BLaER1 treated with 17β-estradiol and CSF1 and Interleukin-3, amounts not matched to agents 10 nM and 100 nM (cell line): ENCODE results near the gene H1-8.
A peak's percentile ranks its signal among the peaks of the same experiment; 100 is the strongest.
"Not testable (repeated sequence)": the region's sequence is repeated elsewhere in the genome, so short reads cannot be mapped to it uniquely, and the experiment has no call there.

Experiments used
- H3K27ac ChIP-seq, 11 experiments: shearing (Covaris generic); formaldehyde crosslinking; 2 replicates each; pipeline ENCODE4 v1.8.1; 2022
- H3K27me3 ChIP-seq, 11 experiments: shearing (Covaris generic); formaldehyde crosslinking; 2 replicates each; pipeline ENCODE4 v1.8.1; 2022
- H3K36me3 ChIP-seq, 11 experiments: shearing (Covaris generic); formaldehyde crosslinking; 2 replicates each; pipeline ENCODE4 v1.8.1; 2022
- H3K4me1 ChIP-seq, 10 experiments: shearing (Covaris generic); formaldehyde crosslinking; 2 replicates each; pipeline ENCODE4 v1.8.1; 2022
- H3K4me2 ChIP-seq, 11 experiments: shearing (Covaris generic); formaldehyde crosslinking; 2 replicates each; pipeline ENCODE4 v1.8.1; 2022
- H3K4me3 ChIP-seq, 10 experiments: shearing (Covaris generic); formaldehyde crosslinking; 2 replicates each; pipeline ENCODE4 v1.8.1; 2022
- H3K9ac ChIP-seq, 11 experiments: shearing (Covaris generic); formaldehyde crosslinking; 2 replicates each; pipeline ENCODE4 v1.8.1; 2022
- H3K9me3 ChIP-seq, 11 experiments: shearing (Covaris generic); formaldehyde crosslinking; replicated peaks in 1 of 11; 2 replicates each; pipeline ENCODE4 v1.8.1; 2022
- H4K20me1 ChIP-seq, 11 experiments: shearing (Covaris generic); formaldehyde crosslinking; 2 replicates each; pipeline ENCODE4 v1.8.1; 2022
- Cebpa-rat ChIP-seq, 11 experiments: shearing (Covaris generic); IDR thresholded peaks; 2 replicates each; pipeline ENCODE4 v1.8.1; 2022

Gene H1-8

DNA sequence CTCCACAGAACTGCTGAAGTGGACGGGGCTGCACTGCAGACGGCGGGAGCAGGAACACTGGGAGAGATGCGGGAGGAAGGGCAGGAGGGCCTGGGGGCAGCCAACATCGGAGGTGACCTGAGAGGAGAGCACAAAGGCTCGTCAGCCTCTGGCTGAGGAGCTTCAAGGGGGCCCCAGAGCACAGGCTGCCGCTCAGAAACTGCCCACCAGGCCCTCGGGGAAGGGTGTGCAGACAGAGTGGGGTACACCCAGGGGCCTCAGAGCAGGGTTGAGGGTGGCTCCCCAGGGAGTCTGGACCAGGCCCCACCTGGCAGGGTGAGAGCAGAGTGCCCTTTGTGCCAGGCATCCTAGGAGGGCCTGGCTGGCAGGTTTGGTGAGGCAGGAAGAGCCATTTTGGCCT lies 29.3 kb upstream of the H1-8 start:
- no peaks in the 10 kb centered on the region; a peak in 1 of 22 replicates for H4K20me1 ChIP-seq
- peak overlapping the region in 2 of 11 experiments; percentile 10 to 45; a peak in 2 of 22 replicates for H3K4me2 ChIP-seq
- no peak overlapping the region; a peak in 1 of 22 replicates for H3K9ac ChIP-seq
- no peak overlapping the region; a peak in 2 of 22 replicates for H3K27ac ChIP-seq
- peaks cover 0 to 43% (median 26%) of the 10 kb centered on the region in 10 experiments; a peak in 17 of 20 replicates for H3K4me1 ChIP-seq
- TF ChIP-seq Cebpa-rat (IDR thresholded peaks at IDR 0.05), result no peak
- no peak overlapping the region for H3K4me3 ChIP-seq
- H3K36me3 ChIP-seq, result peaks cover 6 to 46% (median 11%) of the 10 kb centered on the region in 11 experiments; a peak in 16 of 22 replicates
- no peaks in the 10 kb centered on the region for H3K9me3 ChIP-seq
- no peaks in the 10 kb centered on the region for H3K27me3 ChIP-seq

DNA sequence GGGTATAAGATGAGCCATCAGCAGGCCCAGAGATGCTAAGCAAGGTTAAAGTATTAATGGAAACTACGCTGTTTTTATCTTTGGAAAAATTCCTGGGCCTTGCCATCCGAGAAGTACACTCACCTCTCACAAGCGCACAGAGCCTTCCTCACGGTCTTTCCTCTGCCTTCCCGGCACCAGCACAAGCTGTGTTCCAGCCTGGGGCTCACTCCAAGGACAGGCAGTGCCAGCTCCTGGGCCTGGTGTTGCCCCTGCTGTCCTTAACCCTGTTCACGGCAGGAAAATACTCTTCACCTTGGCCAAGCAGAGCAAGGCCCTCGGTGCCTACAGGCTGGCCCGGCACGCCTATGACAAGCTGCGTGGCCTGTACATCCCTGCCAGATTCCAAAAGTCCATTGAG lies 28.9 kb upstream of the H1-8 start:
- H3K4me1 ChIP-seq, result peaks cover 0 to 45% (median 27%) of the 10 kb centered on the region in 10 experiments; a peak in 17 of 20 replicates
- H3K4me3 ChIP-seq, result no peak overlapping the region
- TF ChIP-seq Cebpa-rat (IDR thresholded peaks at IDR 0.05), result no peak
- peak overlapping the region in 6 of 11 experiments; percentile 12 to 56 (median 42); a peak in 11 of 22 replicates for H3K4me2 ChIP-seq
- H3K9me3 ChIP-seq, result no peaks in the 10 kb centered on the region
- no peaks in the 10 kb centered on the region for H3K27me3 ChIP-seq
- peaks cover 6 to 46% (median 13%) of the 10 kb centered on the region in 11 experiments; a peak in 16 of 22 replicates for H3K36me3 ChIP-seq
- H4K20me1 ChIP-seq, result no peaks in the 10 kb centered on the region; a peak in 1 of 22 replicates
- peak overlapping the region in 3 of 11 experiments; percentile 1 to 44 (median 27); a peak in 2 of 22 replicates for H3K9ac ChIP-seq
- H3K27ac ChIP-seq, result peak overlapping the region in 2 of 11 experiments; percentile 9 to 25; a peak in 4 of 22 replicates

DNA sequence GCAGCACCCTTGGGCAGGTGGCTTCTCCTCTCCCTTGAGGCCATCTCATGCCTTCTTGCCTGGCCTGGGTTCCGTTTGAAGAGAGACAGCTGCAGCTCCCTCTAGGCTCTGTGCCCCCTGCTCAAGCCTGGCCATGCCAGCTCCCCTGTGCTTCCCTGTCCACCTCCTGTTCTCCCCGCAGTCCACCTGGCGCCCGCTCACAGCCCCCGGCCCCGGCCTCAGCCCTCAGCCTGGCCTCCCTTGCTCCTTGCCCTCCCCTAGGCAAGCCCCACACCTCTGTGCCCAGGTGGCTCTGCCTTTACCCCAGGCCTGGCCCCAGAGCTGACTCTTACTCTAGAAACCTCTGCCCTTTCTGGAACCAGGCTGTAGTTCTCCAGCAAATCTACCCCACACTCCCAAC lies 28.4 kb upstream of the H1-8 start:
- H3K27me3 ChIP-seq, result no peaks in the 10 kb centered on the region
- no peaks in the 10 kb centered on the region; a peak in 1 of 22 replicates for H4K20me1 ChIP-seq
- no peaks in the 10 kb centered on the region for H3K9me3 ChIP-seq
- H3K36me3 ChIP-seq, result peaks cover 6 to 45% (median 14%) of the 10 kb centered on the region in 11 experiments; a peak in 16 of 22 replicates
- peak overlapping the region in 6 of 11 experiments; percentile 12 to 56 (median 42); a peak in 12 of 22 replicates for H3K4me2 ChIP-seq
- H3K4me1 ChIP-seq, result peaks cover 0 to 50% (median 28%) of the 10 kb centered on the region in 10 experiments; a peak in 17 of 20 replicates
- peak overlapping the region in 2 of 11 experiments; percentile 9 to 25; a peak in 5 of 22 replicates for H3K27ac ChIP-seq
- TF ChIP-seq Cebpa-rat (IDR thresholded peaks at IDR 0.05), result no peak
- H3K4me3 ChIP-seq, result no peak overlapping the region
- peak overlapping the region in 3 of 11 experiments; percentile 1 to 44 (median 27); a peak in 3 of 22 replicates for H3K9ac ChIP-seq

DNA sequence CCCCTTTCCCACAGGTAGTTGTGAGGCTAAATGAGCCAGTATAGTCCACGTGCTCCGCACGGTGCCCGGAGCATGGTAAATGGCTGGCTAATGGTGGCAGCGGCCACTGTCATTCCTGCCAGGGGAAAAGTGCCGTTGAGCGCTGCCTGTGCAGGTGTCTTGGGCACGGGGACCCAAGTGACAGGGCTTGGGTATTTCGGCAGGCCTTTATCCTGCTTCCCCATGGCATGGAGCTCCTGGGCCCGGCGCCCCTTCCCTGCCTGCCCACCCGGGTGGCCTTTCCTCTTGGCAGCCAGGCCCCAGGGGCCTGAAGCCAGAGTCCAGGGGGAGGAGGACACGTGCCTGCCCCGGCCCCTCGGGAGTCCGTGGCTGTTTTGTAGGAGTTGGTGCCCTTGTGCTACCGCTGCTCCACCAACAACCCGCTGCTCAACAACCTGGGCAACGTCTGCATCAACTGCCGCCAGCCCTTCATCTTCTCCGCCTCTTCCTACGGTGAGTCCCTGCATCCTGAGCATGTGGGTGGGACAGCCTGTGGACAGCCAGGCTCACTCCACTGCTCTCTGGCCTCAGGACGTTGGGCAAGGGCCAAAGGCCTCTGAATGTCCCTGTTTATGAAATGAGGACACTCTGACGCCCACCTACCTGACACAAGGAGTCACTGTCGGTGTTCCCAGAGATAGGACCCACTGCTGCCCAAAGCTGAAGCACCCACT lies 27.7 kb upstream of the H1-8 start:
- H4K20me1 ChIP-seq, H3K27ac ChIP-seq, H3K27me3 ChIP-seq, H3K9me3 ChIP-seq, H3K4me3 ChIP-seq: not testable (repeated sequence)
- Histone ChIP-seq H3K4me2 (peak overlapping the region in 6 of 11 experiments; percentile 12 to 56 (median 42); a peak in 9 of 22 replicates), H3K4me1 (peaks cover 0 to 48% (median 24%) of the 10 kb centered on the region in 10 experiments; a peak in 17 of 20 replicates), H3K9ac (peak overlapping the region in 1 of 11 experiments; percentile 44; a peak in 1 of 22 replicates), H3K36me3 (peaks cover 6 to 40% (median 14%) of the 10 kb centered on the region in 11 experiments; a peak in 16 of 22 replicates)

DNA sequence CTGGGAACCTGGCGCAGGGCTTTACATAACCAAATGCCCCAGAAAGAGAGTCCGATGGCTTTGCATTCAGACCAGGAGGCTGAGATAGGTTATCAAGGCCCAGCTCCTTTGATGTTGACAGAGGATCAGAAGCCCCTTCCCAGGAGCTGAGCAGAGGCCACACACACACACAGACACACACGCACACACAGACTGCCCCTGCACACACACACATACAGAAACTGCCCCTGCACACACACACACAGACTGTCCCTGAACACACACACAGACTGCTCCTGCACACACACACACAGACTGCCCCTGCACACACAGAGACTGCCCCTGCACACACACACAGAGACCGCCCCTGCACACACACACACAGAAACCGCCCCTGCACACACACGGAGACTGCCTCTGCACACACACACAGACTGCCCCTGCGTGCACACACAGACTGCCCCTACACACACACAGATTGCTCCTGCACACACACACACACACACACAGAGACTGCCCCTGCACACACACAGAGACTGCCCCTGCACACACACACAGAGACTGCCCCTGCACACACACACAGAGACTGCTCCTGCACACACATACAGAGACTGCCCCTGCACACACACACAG lies 27.0 kb upstream of the H1-8 start:
- H3K4me3 ChIP-seq, H4K20me1 ChIP-seq, H3K9me3 ChIP-seq, H3K27ac ChIP-seq, H3K27me3 ChIP-seq, H3K9ac ChIP-seq, H3K4me2 ChIP-seq: not testable (repeated sequence)
- Histone ChIP-seq H3K36me3 (peaks cover 6 to 40% (median 14%) of the 10 kb centered on the region in 11 experiments; a peak in 16 of 22 replicates), H3K4me1 (peaks cover 0 to 41% (median 17%) of the 10 kb centered on the region in 10 experiments; a peak in 16 of 20 replicates)

DNA sequence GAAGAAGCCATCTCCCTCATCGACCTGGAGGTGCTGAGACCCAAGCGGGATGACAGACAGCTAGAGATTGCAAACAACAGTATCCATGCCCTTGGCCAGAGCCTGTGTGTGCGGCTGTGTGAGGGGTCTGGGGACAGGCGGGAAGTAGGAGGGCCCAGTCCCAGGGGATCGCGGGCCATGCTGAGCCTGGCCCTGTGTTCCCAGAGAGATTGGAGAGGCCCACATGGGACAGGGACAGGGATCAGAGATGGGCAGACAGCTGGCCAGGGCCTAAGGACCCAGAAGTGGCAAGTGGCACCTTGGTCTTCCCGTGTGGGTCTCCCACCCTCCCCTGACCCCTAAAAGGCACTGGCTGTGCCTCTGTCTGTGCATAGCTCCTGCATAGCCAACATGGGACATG lies 25.5 kb upstream of the H1-8 start:
- H3K27ac ChIP-seq, result no peak overlapping the region
- TF ChIP-seq Cebpa-rat (IDR thresholded peaks at IDR 0.05), result no peak
- H3K27me3 ChIP-seq, result no peaks in the 10 kb centered on the region
- no peak overlapping the region for H3K4me2 ChIP-seq
- no peaks in the 10 kb centered on the region for H3K9me3 ChIP-seq
- H3K36me3 ChIP-seq, result peaks cover 1 to 28% (median 10%) of the 10 kb centered on the region in 11 experiments; a peak in 13 of 22 replicates
- no peak overlapping the region for H3K4me3 ChIP-seq
- H4K20me1 ChIP-seq, result no peaks in the 10 kb centered on the region; a peak in 1 of 22 replicates
- no peak overlapping the region for H3K9ac ChIP-seq
- H3K4me1 ChIP-seq, result peaks cover 0 to 38% (median 15%) of the 10 kb centered on the region in 10 experiments; a peak in 16 of 20 replicates

DNA sequence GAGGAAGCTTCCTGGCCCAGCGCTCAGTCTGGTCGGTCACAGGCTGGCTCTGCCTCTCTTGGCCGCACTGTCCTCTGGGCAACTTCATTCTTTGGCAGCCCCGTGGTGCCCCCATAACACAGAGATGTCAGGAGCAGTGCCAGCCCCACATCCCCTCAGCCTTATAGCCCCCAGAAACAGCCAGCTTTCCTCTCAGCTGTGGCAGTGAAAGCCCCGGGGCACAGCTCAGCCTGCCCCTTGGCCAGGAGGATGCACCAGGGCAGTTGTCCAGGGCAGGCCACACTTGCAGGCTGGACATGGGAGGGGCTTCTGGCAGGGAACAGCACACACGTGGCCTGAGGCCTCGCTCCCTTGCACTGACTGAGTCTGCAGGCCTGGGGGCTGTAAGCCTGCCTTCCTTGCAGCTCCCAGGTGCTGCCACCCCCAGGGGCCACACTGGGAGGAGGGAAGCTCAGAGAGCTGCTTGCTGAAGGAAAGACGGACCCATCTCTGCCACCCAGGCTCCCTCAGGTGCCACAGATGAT lies 24.9 kb upstream of the H1-8 start:
- no peak overlapping the region for H3K4me3 ChIP-seq
- H3K27ac ChIP-seq, result no peak overlapping the region
- no peaks in the 10 kb centered on the region for H3K27me3 ChIP-seq
- no peak overlapping the region for H3K4me2 ChIP-seq
- H4K20me1 ChIP-seq, result no peaks in the 10 kb centered on the region; a peak in 1 of 22 replicates
- H3K4me1 ChIP-seq, result peaks cover 3 to 41% (median 18%) of the 10 kb centered on the region in 10 experiments
- TF ChIP-seq Cebpa-rat (IDR thresholded peaks at IDR 0.05), result no peak
- no peaks in the 10 kb centered on the region for H3K9me3 ChIP-seq
- H3K36me3 ChIP-seq, result peaks cover 0 to 25% (median 5%) of the 10 kb centered on the region in 11 experiments; a peak in 6 of 22 replicates
- H3K9ac ChIP-seq, result no peak overlapping the region

DNA sequence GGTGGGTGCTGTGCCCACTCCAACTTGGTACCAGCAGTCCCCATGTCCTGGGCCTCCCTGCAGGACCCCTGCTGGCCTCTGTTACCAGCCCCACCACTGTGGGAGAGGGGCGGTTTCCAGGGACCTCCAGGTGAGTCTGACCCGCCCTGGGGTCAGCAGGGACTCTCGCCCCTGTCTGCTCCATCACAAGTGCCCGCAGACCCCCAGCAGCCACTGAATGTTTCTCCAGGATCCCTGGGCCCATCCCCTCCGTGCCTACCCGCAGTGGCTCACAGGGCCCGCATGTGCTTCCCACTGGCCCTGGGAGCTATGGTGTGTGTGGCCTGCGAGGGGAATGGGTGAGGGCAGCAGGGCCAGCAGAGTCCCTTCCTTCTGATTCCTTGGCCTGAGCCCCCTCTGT lies 24.4 kb upstream of the H1-8 start:
- no peaks in the 10 kb centered on the region; a peak in 1 of 22 replicates for H4K20me1 ChIP-seq
- H3K27me3 ChIP-seq, result no peaks in the 10 kb centered on the region
- no peak for TF ChIP-seq Cebpa-rat (IDR thresholded peaks at IDR 0.05)
- no peak overlapping the region for H3K27ac ChIP-seq
- no peaks in the 10 kb centered on the region for H3K9me3 ChIP-seq
- peaks cover 8 to 43% (median 23%) of the 10 kb centered on the region in 10 experiments for H3K4me1 ChIP-seq
- H3K9ac ChIP-seq, result no peak overlapping the region
- H3K4me2 ChIP-seq, result no peak overlapping the region
- H3K36me3 ChIP-seq, result peaks cover 0 to 21% (median 4%) of the 10 kb centered on the region in 11 experiments; a peak in 6 of 22 replicates
- no peak overlapping the region for H3K4me3 ChIP-seq

DNA sequence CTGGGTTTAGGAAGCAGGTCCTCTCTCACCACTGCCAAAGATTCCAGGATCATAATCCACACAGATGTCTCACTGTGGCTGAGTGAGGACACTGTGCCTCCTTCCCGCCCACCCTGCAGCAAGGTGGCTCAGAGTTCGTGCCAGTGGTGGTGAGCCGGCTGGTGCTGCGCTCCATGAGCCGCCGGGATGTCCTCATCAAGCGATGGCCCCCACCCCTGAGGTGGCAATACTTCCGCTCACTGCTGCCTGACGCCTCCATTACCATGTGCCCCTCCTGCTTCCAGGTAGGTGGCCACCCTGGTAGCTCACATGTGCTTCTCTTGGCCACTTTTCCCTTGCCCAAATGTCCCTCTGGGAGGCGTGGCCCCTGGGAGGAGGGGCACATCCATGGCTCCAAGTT lies 23.5 kb upstream of the H1-8 start:
- no peak overlapping the region for H3K9ac ChIP-seq
- no peak overlapping the region for H3K27ac ChIP-seq
- peaks cover 17 to 37% (median 24%) of the 10 kb centered on the region in 10 experiments for H3K4me1 ChIP-seq
- H3K36me3 ChIP-seq, result peaks cover 0 to 18% (median 0%) of the 10 kb centered on the region in 11 experiments; a peak in 5 of 22 replicates
- TF ChIP-seq Cebpa-rat (IDR thresholded peaks at IDR 0.05), result no peak
- H4K20me1 ChIP-seq, result no peaks in the 10 kb centered on the region; a peak in 1 of 22 replicates
- no peaks in the 10 kb centered on the region for H3K27me3 ChIP-seq
- H3K4me3 ChIP-seq, result no peak overlapping the region
- no peaks in the 10 kb centered on the region for H3K9me3 ChIP-seq
- H3K4me2 ChIP-seq, result no peak overlapping the region
